Measurements from ENCODE around the gene FMN2. TPM values are rescaled to one million over a fixed set of nuclear protein-coding genes. Genes with fewer than 3 reads are reported as not detected.

FMN2 gene
- total RNA-seq, 1 donor from 2014 or later = 4.3 TPM

DNA sequence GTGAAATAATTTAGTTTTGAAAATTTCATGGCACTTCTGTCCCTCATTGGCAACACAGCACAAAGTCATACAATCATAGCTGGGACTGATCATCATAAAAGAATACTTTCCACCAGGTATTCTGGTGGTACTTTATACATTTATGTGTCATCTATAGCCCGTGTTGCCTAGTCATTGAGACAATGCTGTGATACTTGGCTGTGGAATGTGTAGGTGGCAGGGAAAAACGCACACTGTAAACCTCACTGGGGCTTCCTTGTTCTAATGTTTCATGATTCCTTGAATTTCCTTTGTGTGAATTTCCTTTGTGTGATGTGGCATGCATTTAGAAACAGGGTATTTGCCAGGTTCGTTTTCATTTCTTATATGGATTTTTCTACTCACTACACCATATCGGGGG, 118.3 kb downstream of the FMN2 start:
- H3K27ac Mint-ChIP-seq = no peak overlapping the region
- no peaks in the 10 kb centered on the region for H3K27me3 Mint-ChIP-seq
- TF ChIP-seq, protein P1, sequence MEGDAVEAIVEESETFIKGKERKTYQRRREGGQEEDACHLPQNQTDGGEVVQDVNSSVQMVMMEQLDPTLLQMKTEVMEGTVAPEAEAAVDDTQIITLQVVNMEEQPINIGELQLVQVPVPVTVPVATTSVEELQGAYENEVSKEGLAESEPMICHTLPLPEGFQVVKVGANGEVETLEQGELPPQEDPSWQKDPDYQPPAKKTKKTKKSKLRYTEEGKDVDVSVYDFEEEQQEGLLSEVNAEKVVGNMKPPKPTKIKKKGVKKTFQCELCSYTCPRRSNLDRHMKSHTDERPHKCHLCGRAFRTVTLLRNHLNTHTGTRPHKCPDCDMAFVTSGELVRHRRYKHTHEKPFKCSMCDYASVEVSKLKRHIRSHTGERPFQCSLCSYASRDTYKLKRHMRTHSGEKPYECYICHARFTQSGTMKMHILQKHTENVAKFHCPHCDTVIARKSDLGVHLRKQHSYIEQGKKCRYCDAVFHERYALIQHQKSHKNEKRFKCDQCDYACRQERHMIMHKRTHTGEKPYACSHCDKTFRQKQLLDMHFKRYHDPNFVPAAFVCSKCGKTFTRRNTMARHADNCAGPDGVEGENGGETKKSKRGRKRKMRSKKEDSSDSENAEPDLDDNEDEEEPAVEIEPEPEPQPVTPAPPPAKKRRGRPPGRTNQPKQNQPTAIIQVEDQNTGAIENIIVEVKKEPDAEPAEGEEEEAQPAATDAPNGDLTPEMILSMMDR (conservative IDR thresholded peaks at IDR 0.05) = no peak
- H3K9me3 Mint-ChIP-seq = no peaks in the 10 kb centered on the region
- H3K4me3 Mint-ChIP-seq = no peak overlapping the region
- H3K36me3 Mint-ChIP-seq = no peaks in the 10 kb centered on the region
- DNase-seq (ENCODE audit: extremely low spot score, unreplicated experiment) = no peak
- H3K4me1 Mint-ChIP-seq (ENCODE audit: unreplicated experiment) = no peaks in the 10 kb centered on the region

DNA sequence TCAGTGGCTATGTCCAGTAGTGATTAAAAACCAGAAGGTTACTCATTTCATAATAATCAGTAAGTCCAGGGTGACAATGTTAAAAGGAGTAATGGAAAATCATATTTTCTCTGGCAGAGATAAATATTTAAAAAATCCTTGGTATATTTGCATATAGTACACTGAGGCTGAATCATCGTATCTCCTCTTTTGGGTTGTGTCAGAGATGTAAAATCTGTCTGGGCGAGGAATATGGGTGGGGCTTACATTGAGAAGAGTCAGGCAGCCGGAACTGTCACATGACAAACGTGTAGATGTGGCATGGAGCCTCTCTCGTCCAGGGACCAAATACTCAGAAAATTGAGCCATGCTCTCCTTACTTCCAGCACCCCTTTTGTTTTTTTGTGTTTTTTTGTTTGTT, 120.9 kb downstream of the FMN2 start:
- H3K4me1 Mint-ChIP-seq (ENCODE audit: unreplicated experiment) = no peaks in the 10 kb centered on the region

DNA sequence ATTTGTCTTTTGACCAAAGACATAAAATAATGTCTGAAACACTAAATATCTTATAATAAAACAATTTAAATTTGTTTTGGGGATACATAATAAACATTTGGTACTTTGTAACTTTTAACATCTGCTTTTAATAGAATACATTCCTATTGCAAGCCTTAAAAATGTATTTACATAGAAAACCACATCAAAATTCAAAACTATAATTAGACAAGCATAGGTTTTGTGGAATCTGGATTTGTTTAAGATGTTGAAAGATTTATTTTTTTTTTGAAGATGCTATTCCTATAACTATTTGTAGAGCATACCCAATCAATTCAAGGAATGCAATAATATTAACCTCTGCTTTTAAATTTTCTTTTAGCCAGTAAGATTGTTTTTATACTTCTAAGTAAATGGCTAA, 125.7 kb downstream of the FMN2 start:
- no peaks in the 10 kb centered on the region for H3K27me3 Mint-ChIP-seq
- H3K4me3 Mint-ChIP-seq = no peak overlapping the region
- peaks cover 7% of the 10 kb centered on the region for H3K4me1 Mint-ChIP-seq (ENCODE audit: unreplicated experiment)
- H3K9me3 Mint-ChIP-seq = no peaks in the 10 kb centered on the region
- no peaks in the 10 kb centered on the region for H3K36me3 Mint-ChIP-seq
- no peak for DNase-seq (ENCODE audit: extremely low spot score, unreplicated experiment)
- TF ChIP-seq, protein P1 (conservative IDR thresholded peaks at IDR 0.05) = no peak
- no peak overlapping the region for H3K27ac Mint-ChIP-seq

More for the DNA sequence above, 120.9 kb downstream of the FMN2 start:
- Mint-ChIP-seq H3K27ac (no peak overlapping the region), H3K27me3 (no peaks in the 10 kb centered on the region), H3K9me3 (no peaks in the 10 kb centered on the region), H3K4me3 (no peak overlapping the region), H3K36me3 (no peaks in the 10 kb centered on the region)
- DNase-seq (ENCODE audit: extremely low spot score, unreplicated experiment) = no peak
- TF ChIP-seq, protein P1 (conservative IDR thresholded peaks at IDR 0.05) = no peak

DNA sequence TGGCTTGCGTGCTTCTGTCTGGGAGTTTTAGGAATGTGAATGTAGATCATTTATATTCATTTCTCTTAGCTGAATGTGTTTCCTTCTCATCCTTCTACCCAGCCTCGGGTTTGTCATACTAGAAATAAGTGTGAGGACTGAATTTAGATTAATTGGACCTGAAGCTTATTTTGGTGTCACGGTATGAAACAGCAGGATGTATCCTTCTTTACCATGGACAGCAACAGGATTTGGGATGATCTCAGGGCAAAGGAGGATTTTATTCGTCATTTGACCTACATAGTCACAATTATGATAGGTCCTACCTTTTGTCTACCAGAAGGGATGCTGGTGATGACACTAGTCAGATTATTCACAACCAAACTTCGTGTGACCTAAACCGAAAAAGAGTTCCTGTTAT, 127.4 kb downstream of the FMN2 start:
- Mint-ChIP-seq H3K9me3 (peaks cover 6% of the 10 kb centered on the region), H3K4me3 (no peak overlapping the region), H3K36me3 (no peaks in the 10 kb centered on the region), H3K27me3 (no peaks in the 10 kb centered on the region), H3K4me1 (ENCODE audit: unreplicated experiment) (peaks cover 7% of the 10 kb centered on the region), H3K27ac (no peak overlapping the region)
- no peak for DNase-seq (ENCODE audit: extremely low spot score, unreplicated experiment)
- TF ChIP-seq, protein P1 (conservative IDR thresholded peaks at IDR 0.05) = no peak

DNA sequence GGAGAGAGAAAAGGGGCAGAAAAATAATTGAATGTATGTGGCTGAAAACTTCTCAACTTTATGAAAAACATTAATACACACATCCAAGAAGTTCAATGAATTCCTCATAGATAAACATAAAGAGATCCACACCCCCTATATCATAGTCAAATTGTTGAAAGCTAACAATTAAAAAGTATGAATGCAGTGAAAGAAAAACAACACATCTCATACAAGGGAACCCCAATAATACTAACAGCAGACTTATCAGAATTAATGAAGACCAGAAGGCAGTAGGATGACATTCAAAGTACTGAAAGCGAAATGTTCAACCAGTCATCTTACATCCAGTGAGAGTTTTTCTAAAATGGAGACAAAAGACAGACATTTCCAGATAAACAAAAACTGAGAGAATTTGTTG, 134.4 kb downstream of the FMN2 start:
- Mint-ChIP-seq H3K4me1 (ENCODE audit: unreplicated experiment) (no peaks in the 10 kb centered on the region), H3K9me3 (peaks cover 12% of the 10 kb centered on the region), H3K27ac (no peak overlapping the region), H3K27me3 (no peaks in the 10 kb centered on the region), H3K36me3 (no peaks in the 10 kb centered on the region), H3K4me3 (no peak overlapping the region)
- no peak for DNase-seq (ENCODE audit: extremely low spot score, unreplicated experiment)
- TF ChIP-seq, protein P1 (conservative IDR thresholded peaks at IDR 0.05) = no peak

DNA sequence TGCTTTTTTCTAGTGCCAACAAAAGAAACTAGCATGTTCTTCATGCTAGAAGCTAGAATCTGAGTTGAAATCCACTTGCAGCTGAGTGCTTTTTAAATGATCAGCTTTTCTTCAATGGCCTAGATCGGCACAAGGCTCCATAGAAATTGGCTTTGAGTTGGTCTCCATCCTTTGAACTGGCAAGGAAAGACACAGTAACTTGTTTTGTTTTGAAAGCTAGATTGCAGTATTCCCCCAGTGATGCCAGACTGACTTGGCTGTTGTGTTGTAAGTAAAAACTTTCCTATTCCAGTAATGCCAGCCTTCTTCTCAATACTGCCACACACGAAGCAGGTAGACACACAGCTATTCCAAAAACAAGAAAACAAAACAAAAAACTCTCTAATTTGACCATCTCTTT, 139.1 kb downstream of the FMN2 start:
- Mint-ChIP-seq H3K4me3 (no peak overlapping the region), H3K27ac (no peak overlapping the region), H3K27me3 (no peaks in the 10 kb centered on the region), H3K9me3 (no peaks in the 10 kb centered on the region), H3K4me1 (ENCODE audit: unreplicated experiment) (no peaks in the 10 kb centered on the region), H3K36me3 (no peaks in the 10 kb centered on the region)
- TF ChIP-seq, protein P1 (conservative IDR thresholded peaks at IDR 0.05) = no peak
- DNase-seq (ENCODE audit: extremely low spot score, unreplicated experiment) = no peak

All from type B pancreatic cell (in vitro differentiated cells).